ENCODE results near the gene PTPRK. TPM values are rescaled to one million over a fixed set of nuclear protein-coding genes. Genes with fewer than 3 reads are reported as not detected.

PTPRK gene
- total and polyA plus RNA-seq, 12 donors, result 3.2 to 22.4 (median 15.0) TPM

DNA sequence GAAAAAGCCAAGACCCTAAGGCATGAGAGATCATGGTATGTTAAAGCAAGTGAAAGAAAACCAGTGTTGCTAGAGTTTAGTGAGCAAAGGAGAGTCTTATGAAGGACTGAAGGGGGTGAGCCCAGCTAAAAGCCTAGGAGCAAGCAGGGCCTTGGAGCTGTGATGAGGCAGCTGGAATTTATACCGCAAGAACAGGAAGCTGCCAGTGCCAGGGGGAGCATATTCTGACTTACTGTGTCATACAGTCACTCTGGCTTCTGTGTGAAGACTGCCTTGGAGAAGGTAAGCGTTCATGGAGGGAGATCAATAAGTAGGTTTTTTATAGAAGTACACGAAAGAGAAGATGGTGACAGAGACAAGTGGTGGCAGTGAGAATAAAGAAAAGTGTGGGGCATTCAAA, 310.6 kb downstream of the PTPRK start:
- Histone ChIP-seq H3K4me3 (no peak overlapping the region), H3K27ac (no peak overlapping the region), H3K4me1 (replicated peaks in 1 of 2) (no peaks in the 10 kb centered on the region), H3K9me3 (replicated peaks in 1 of 3) (no peaks in the 10 kb centered on the region), H3K36me3 (replicated peaks in 1 of 2) (no peaks in the 10 kb centered on the region), H3K27me3 (no peaks in the 10 kb centered on the region)
- DNase-seq, result no peak
- 72 to 90% (median 87%) methylated on average over 3 of the region's 3 CpGs for WGBS, 4 donors
- TF ChIP-seq, protein P1, sequence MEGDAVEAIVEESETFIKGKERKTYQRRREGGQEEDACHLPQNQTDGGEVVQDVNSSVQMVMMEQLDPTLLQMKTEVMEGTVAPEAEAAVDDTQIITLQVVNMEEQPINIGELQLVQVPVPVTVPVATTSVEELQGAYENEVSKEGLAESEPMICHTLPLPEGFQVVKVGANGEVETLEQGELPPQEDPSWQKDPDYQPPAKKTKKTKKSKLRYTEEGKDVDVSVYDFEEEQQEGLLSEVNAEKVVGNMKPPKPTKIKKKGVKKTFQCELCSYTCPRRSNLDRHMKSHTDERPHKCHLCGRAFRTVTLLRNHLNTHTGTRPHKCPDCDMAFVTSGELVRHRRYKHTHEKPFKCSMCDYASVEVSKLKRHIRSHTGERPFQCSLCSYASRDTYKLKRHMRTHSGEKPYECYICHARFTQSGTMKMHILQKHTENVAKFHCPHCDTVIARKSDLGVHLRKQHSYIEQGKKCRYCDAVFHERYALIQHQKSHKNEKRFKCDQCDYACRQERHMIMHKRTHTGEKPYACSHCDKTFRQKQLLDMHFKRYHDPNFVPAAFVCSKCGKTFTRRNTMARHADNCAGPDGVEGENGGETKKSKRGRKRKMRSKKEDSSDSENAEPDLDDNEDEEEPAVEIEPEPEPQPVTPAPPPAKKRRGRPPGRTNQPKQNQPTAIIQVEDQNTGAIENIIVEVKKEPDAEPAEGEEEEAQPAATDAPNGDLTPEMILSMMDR (IDR thresholded peaks at IDR 0.05), result no peak
- TF ChIP-seq POLR2A (IDR thresholded peaks at IDR 0.05), result no peak
- intact Hi-C loops (cut with DNase I), result no loop called here

- intact Hi-C loops (cut with DNase I), result no loop called here
- TF ChIP-seq, protein P1 (IDR thresholded peaks at IDR 0.05), result no peak
- TF ChIP-seq POLR2A (IDR thresholded peaks at IDR 0.05), result no peak
- 72 to 96% (median 86%) methylated on average over 5 of the region's 5 CpGs for WGBS, 4 donors
Measured at GRCh38 chr6:128208851-128209580, 311.4 kb downstream of the PTPRK start.

GRCh38 chr6:128208078-128208477, 312.3 kb downstream of the PTPRK start:
- intact Hi-C loops (cut with DNase I), result no loop called here

More at GRCh38 chr6:128208851-128209580, 311.4 kb downstream of the PTPRK start:
- H3K4me1 ChIP-seq (replicated peaks in 1 of 2), result no peaks in the 10 kb centered on the region
- H3K27ac ChIP-seq, result no peak overlapping the region
- H3K27me3 ChIP-seq, result no peaks in the 10 kb centered on the region
- no peak overlapping the region for H3K4me3 ChIP-seq
- no peaks in the 10 kb centered on the region for H3K9me3 ChIP-seq (replicated peaks in 1 of 3)
- DNase-seq, result no peak
- H3K36me3 ChIP-seq (replicated peaks in 1 of 2), result no peaks in the 10 kb centered on the region

DNA sequence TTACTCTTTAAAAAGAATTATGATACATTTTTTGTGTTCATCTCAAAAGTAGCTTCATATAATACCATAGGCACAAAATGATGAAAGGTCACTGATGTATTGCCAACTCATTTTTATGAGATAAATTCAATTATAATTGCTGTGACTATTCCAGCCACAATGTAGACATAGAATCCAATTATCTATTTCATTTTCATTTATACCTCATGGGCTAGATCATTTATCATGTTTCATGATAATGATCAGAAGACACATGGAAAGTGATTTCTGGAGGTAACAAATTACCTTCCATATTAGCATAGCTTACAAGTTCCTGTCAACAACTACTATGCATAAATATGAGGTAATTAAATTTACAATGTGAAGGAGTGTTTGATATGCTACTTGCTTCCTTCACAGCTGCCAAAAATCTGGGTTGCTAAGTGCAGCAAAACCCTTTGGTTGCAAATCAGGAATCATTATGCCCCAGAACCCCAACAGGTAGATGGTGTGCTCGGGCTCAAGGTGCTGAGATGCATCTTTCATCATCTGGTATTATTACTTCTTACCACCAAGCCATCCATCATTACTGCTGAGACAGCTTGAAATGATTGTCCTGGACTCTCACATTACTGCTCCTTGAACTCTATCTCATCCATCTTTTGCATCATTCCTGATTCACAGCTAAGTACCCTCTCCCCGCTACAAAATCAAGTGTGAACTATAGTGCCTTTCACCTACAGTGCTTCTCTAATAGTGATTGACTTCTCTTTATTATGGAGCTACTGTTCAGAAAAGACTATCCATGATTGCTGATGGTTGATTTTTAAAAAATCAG, 313.6 kb downstream of the PTPRK start:
- WGBS, 4 donors, result 81 to 96% (median 89%) methylated on average over 2 of the region's 2 CpGs

More at GRCh38 chr6:128208078-128208477, 312.3 kb downstream of the PTPRK start:
- no peak overlapping the region for H3K27ac ChIP-seq
- H3K4me1 ChIP-seq (replicated peaks in 1 of 2), result no peaks in the 10 kb centered on the region
- no peaks in the 10 kb centered on the region for H3K27me3 ChIP-seq
- TF ChIP-seq, protein P1 (IDR thresholded peaks at IDR 0.05), result no peak
- TF ChIP-seq POLR2A (IDR thresholded peaks at IDR 0.05), result no peak
- H3K9me3 ChIP-seq (replicated peaks in 1 of 3), result no peaks in the 10 kb centered on the region
- H3K4me3 ChIP-seq, result no peak overlapping the region
- H3K36me3 ChIP-seq (replicated peaks in 1 of 2), result no peaks in the 10 kb centered on the region
- no peak for DNase-seq

More for the DNA sequence above, 313.6 kb downstream of the PTPRK start:
- no peak overlapping the region for H3K27ac ChIP-seq
- no peaks in the 10 kb centered on the region for H3K27me3 ChIP-seq
- intact Hi-C loops (cut with DNase I), result no loop called here
- H3K4me1 ChIP-seq (replicated peaks in 1 of 2), result no peaks in the 10 kb centered on the region
- TF ChIP-seq, protein P1 (IDR thresholded peaks at IDR 0.05), result no peak
- no peak for TF ChIP-seq POLR2A (IDR thresholded peaks at IDR 0.05)
- H3K36me3 ChIP-seq (replicated peaks in 1 of 2), result no peaks in the 10 kb centered on the region
- H3K9me3 ChIP-seq (replicated peaks in 1 of 3), result no peaks in the 10 kb centered on the region
- H3K4me3 ChIP-seq, result no peak overlapping the region
- no peak for DNase-seq
